ENCODE results near the gene SLC16A8. TPM values are rescaled to one million over a fixed set of nuclear protein-coding genes. Genes with fewer than 3 reads are reported as not detected.

The SLC16A8 gene
- total and polyA plus RNA-seq, 9 of the 15 experiments (the other 6 are each of a cell fraction or from before 2014, with no cell fraction given) = not detected

GRCh38 chr22:38131399-38131798 lies 47.4 kb upstream of the SLC16A8 start:
- FAIRE-seq (no peak), DNase-seq (ENCODE audit: extremely low read depth in 1 of 4, low spot score in 3 of 4) (no peak), ATAC-seq (no peak)
- Histone ChIP-seq H3K36me3 (ENCODE audit: control insufficient read depth, insufficient read depth, low read length) (no peaks in the 10 kb centered on the region), H3K79me2 (ENCODE audit: control insufficient read depth, insufficient read depth, low read length) (no peaks in the 10 kb centered on the region), H3K27ac (ENCODE audit: extremely low read depth, low read depth, low read length) (no peak overlapping the region), H3K9me1 (ENCODE audit: control insufficient read depth, insufficient read depth, low read length) (peaks cover 3% of the 10 kb centered on the region), H3K9me3 (replicated peaks; ENCODE audit: control insufficient read depth, insufficient read depth, low read depth, low read length) (no peaks in the 10 kb centered on the region), H3K4me2 (ENCODE audit: insufficient read depth, low read length) (no peak overlapping the region), H3K27me3 (ENCODE audit: control insufficient read depth in 2 of 2, insufficient read depth in 2 of 2, low read length in 2 of 2) (no peaks in the 10 kb centered on the region), H3K4me3 (no peak overlapping the region), H3K4me1 (replicated peaks in 1 of 2; ENCODE audit: control insufficient read depth in 2 of 2, insufficient read depth in 2 of 2, low read length in 2 of 2) (peaks cover 16 to 31% of the 10 kb centered on the region in 2 experiments), H4K20me1 (replicated peaks; ENCODE audit: control insufficient read depth, insufficient read depth, low read length) (no peaks in the 10 kb centered on the region), H2AFZ (ENCODE audit: low read depth, low read length) (no peak overlapping the region), H3K9ac (ENCODE audit: insufficient read depth in 1 of 2, low read depth in 2 of 2, low read length in 2 of 2) (no peak overlapping the region)
- POLR2A ChIA-PET = interaction anchor here (0.6 kb wide), 1 partner anchor 15 kb away, joined by 4 read pairs; no protein-coding TSS in a partner anchor
- intact Hi-C loops (cut with micrococcal nuclease) = no loop called here
- CTCF ChIA-PET (ENCODE audit: low intra/inter-chr PET ratio) = no interaction called here
- BruUV-seq (replicated peaks) = no TSS peak
- 79% methylated on average over 2 of the region's 2 CpGs for WGBS (ENCODE audit: insufficient coverage, low coverage, missing lambda C conversion rate)
- in situ Hi-C loops (cut with MboI) = no loop called here
- TF ChIP-seq ZBTB8A (IDR thresholded peaks at IDR 0.05; ENCODE audit: partially characterized antibody) (no peak), BCL6 (CRISPR knock-in tag; IDR thresholded peaks at IDR 0.05) (no peak), ARID3B (CRISPR knock-in tag; IDR thresholded peaks at IDR 0.05; ENCODE audit: borderline replicate concordance) (no peak), POLR2H (tag; IDR thresholded peaks at IDR 0.05; ENCODE audit: low read depth) (no peak), ZKSCAN3 (CRISPR knock-in tag; IDR thresholded peaks at IDR 0.05) (no peak), PURB (CRISPR knock-in tag; IDR thresholded peaks at IDR 0.05; ENCODE audit: low read depth) (no peak), LARP7 (IDR thresholded peaks at IDR 0.05) (no peak)
- TF ChIP-seq, protein P1, sequence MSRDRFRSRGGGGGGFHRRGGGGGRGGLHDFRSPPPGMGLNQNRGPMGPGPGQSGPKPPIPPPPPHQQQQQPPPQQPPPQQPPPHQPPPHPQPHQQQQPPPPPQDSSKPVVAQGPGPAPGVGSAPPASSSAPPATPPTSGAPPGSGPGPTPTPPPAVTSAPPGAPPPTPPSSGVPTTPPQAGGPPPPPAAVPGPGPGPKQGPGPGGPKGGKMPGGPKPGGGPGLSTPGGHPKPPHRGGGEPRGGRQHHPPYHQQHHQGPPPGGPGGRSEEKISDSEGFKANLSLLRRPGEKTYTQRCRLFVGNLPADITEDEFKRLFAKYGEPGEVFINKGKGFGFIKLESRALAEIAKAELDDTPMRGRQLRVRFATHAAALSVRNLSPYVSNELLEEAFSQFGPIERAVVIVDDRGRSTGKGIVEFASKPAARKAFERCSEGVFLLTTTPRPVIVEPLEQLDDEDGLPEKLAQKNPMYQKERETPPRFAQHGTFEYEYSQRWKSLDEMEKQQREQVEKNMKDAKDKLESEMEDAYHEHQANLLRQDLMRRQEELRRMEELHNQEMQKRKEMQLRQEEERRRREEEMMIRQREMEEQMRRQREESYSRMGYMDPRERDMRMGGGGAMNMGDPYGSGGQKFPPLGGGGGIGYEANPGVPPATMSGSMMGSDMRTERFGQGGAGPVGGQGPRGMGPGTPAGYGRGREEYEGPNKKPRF (IDR thresholded peaks at IDR 0.05; ENCODE audit: low read depth, low read length) = no peak
